K562 (cell line): ENCODE measurements around the gene CIAO3. TPM values are rescaled to one million over a fixed set of nuclear protein-coding genes. Genes with fewer than 3 reads are reported as not detected.

ENCODE experiments used
- ATAC-seq: fragments of 200-7000 bp; cut with Tn5 transposase; 3 replicates; pipeline ENCODE4 v1.9.1; 2020; ENCODE audit warnings: moderate library complexity
- BruUV-seq: library from RNA; stranded (reverse); fragments of 400-500 nt; replicated peaks from 2 replicates; lab custom pipeline; 2021; lab: Mats Ljungman, UMichigan
- CTCF ChIA-PET: fragments of 300-600 bp; formaldehyde crosslinking; extraction: SDS; loops from one replicate; lab custom pipeline; 2021; ENCODE audit warnings: low intra/inter-chr PET ratio; lab: Yijun Ruan, JAX
- POLR2A ChIA-PET: fragments of 300-600, 350-650 bp; sonication (Branson Sonifier 250); formaldehyde crosslinking; extraction: SDS; loops from one replicate; lab custom pipeline; 2021; ENCODE audit warnings: antibody characterized with exemption, inconsistent platforms; lab: Yijun Ruan, JAX
- DNase-seq, 4 experiments: peaks; one replicate each; pipeline versions ENCODE4 v3.0.0 to v3.0.0-alpha.2; 2011 to 2018; ENCODE audit warnings: low spot score in 3 of 4, mixed read lengths in 3 of 4; ENCODE audit errors: extremely low read depth in 1 of 4
- FAIRE-seq: peaks from 2 replicates; lab custom pipeline; 2011; peaks lifted over from hg19 to GRCh38; lab: Jason Lieb, UNC
- H2AFZ ChIP-seq: 2 replicates; pipeline ENCODE4 v1.6.0; 2011; ENCODE audit warnings: low read depth, low read length, control low read depth, inconsistent platforms
- H3K27ac ChIP-seq: fragments of 200-600 bp; 3 replicates; pipeline ENCODE4 v1.8.0; 2011; ENCODE audit warnings: low read depth, mild to moderate bottlenecking, control low read depth, inconsistent platforms, low read length, moderate library complexity, mixed read lengths; ENCODE audit errors: extremely low read depth
- H3K27me3 ChIP-seq, 2 experiments: fragments of 300-600 bp in 1 of 2; 2 replicates in 1 of 2; 3 replicates in 1 of 2; pipeline versions ENCODE4 v1.6.0 to v1.8.0; 2011; ENCODE audit warnings: inconsistent platforms in 2 of 2, low read length in 2 of 2, mild to moderate bottlenecking in 1 of 2, mixed read lengths in 1 of 2, moderate library complexity in 1 of 2; ENCODE audit not compliant: control insufficient read depth in 2 of 2, insufficient read depth in 2 of 2
- H3K36me3 ChIP-seq: fragments of 300-600 bp; 3 replicates; pipeline ENCODE4 v1.8.0; 2011; ENCODE audit warnings: mild to moderate bottlenecking, low read length, inconsistent platforms; ENCODE audit not compliant: control insufficient read depth, insufficient read depth
- H3K4me1 ChIP-seq, 2 experiments: fragments of 200-600 bp in 1 of 2; replicated peaks in 1 of 2; 2 replicates in 1 of 2; 3 replicates in 1 of 2; pipeline versions ENCODE4 v1.5.1 to v1.8.0; 2011; ENCODE audit warnings: inconsistent platforms in 2 of 2, low read length in 2 of 2, mild to moderate bottlenecking in 1 of 2, mixed read lengths in 1 of 2, moderate library complexity in 1 of 2; ENCODE audit not compliant: control insufficient read depth in 2 of 2, insufficient read depth in 2 of 2
- H3K4me2 ChIP-seq: 2 replicates; pipeline ENCODE4 v1.6.1; 2011; ENCODE audit warnings: low read length, control low read depth, inconsistent platforms, mixed read lengths; ENCODE audit not compliant: insufficient read depth
- H3K4me3 ChIP-seq: fragments of 200-600 bp; sonication (generic), shearing (Covaris generic); 2 replicates; pipeline ENCODE4 v1.5.1; 2016; ENCODE audit warnings: control low read depth, inconsistent platforms
- H3K79me2 ChIP-seq: fragments of 200-600 bp; 3 replicates; pipeline ENCODE4 v1.8.0; 2011; ENCODE audit warnings: low read length, inconsistent platforms; ENCODE audit not compliant: control insufficient read depth, insufficient read depth
- H3K9ac ChIP-seq, 2 experiments: 2 replicates each; pipeline versions ENCODE4 v1.6.0 to v1.6.1; 2011; ENCODE audit warnings: low read depth in 2 of 2, low read length in 2 of 2, control low read depth in 1 of 2, inconsistent platforms in 1 of 2, mild to moderate bottlenecking in 1 of 2, mixed read lengths in 1 of 2; ENCODE audit not compliant: insufficient read depth in 1 of 2
- H3K9me1 ChIP-seq: one replicate; pipeline ENCODE4 v1.6.0; 2011; ENCODE audit warnings: inconsistent platforms, mild to moderate bottlenecking, low read length, moderate library complexity; ENCODE audit not compliant: control insufficient read depth, insufficient read depth
- H3K9me3 ChIP-seq: replicated peaks from 2 replicates; pipeline ENCODE4 v1.5.1; 2011; ENCODE audit warnings: low read depth, low read length, inconsistent platforms; ENCODE audit not compliant: control insufficient read depth, insufficient read depth
- H4K20me1 ChIP-seq: replicated peaks from 2 replicates; pipeline ENCODE4 v1.6.1; 2011; ENCODE audit warnings: low read length, inconsistent platforms, mixed read lengths; ENCODE audit not compliant: control insufficient read depth, insufficient read depth
- ATF7 ChIP-seq: fragments of 450-650 bp; IDR thresholded peaks from 2 replicates; pipeline ENCODE4 v1.7.1; 2014; ENCODE audit warnings: mild to moderate bottlenecking, moderate library complexity
- CHD4 ChIP-seq: fragments of 200-600 bp; sonication (generic); IDR thresholded peaks from 3 replicates; pipeline ENCODE4 v1.6.1; 2012; ENCODE audit warnings: low read depth, mild to moderate bottlenecking, mixed read lengths, low read length, inconsistent platforms; ENCODE audit not compliant: insufficient read depth, insufficient replicate concordance, poor library complexity, severe bottlenecking
- DMBX1 ChIP-seq: fragments of 250-450 bp; sonication (Bioruptor Pico); IDR thresholded peaks from 2 replicates; pipeline ENCODE4 v1.8.0; 2022; ENCODE audit warnings: inconsistent platforms, mild to moderate bottlenecking, moderate library complexity, borderline replicate concordance
- ESRRB ChIP-seq: fragments of 250-450 bp; sonication (Bioruptor Pico); IDR thresholded peaks from 2 replicates; pipeline ENCODE4 v1.5.0; 2020; ENCODE audit warnings: mild to moderate bottlenecking, moderate library complexity, borderline replicate concordance
- FOXP4 ChIP-seq: sonication (generic); formaldehyde crosslinking; IDR thresholded peaks from 2 replicates; pipeline ENCODE4 v1.8.0; 2022; ENCODE audit warnings: mild to moderate bottlenecking, missing genetic modification reagents, borderline replicate concordance
- KLF13 ChIP-seq: fragments of 450-650 bp; IDR thresholded peaks from 2 replicates; pipeline ENCODE4 v1.6.1; 2016; ENCODE audit warnings: missing genetic modification characterization, low read depth, mild to moderate bottlenecking, missing compliant biosample characterization, moderate library complexity, borderline replicate concordance
- POLR2G ChIP-seq: fragments of 200-400 bp; formaldehyde crosslinking; IDR thresholded peaks from 2 replicates; pipeline ENCODE4 v1.6.1; 2017; ENCODE audit warnings: low read depth, mild to moderate bottlenecking, antibody characterized with exemption, low read length, moderate library complexity
- SLC30A9 ChIP-seq: fragments of 250-450 bp; sonication (Bioruptor Pico); IDR thresholded peaks from 2 replicates; pipeline ENCODE4 v1.8.0; 2022; ENCODE audit warnings: mild to moderate bottlenecking, moderate library complexity
- TCFL5 ChIP-seq: fragments of 250-450 bp; sonication (Bioruptor Pico); conservative IDR thresholded peaks from 2 replicates; pipeline ENCODE4 v1.6.1; 2021; ENCODE audit warnings: mild to moderate bottlenecking, moderate library complexity, matching md5 sums
- THAP12 ChIP-seq: fragments of 250-450 bp; sonication (Bioruptor Pico); IDR thresholded peaks from 2 replicates; pipeline ENCODE4 v1.9.0; 2021; ENCODE audit warnings: mild to moderate bottlenecking, inconsistent platforms
- ZBTB33 ChIP-seq: sonication (generic); formaldehyde crosslinking; IDR thresholded peaks from 2 replicates; pipeline ENCODE4 v1.8.1; 2023; ENCODE audit warnings: mild to moderate bottlenecking, missing genetic modification reagents
- ZNF12 ChIP-seq: sonication (generic); formaldehyde crosslinking; IDR thresholded peaks from 2 replicates; pipeline ENCODE4 v1.4.0; 2020; ENCODE audit warnings: mild to moderate bottlenecking, missing genetic modification reagents
- ZNF79 ChIP-seq: fragments of 250-450 bp; sonication (Bioruptor Pico); IDR thresholded peaks from 2 replicates; pipeline ENCODE4 v1.4.0; 2020; ENCODE audit warnings: low read depth, mild to moderate bottlenecking, moderate library complexity
- ZZZ3 ChIP-seq: fragments of 450-650 bp; IDR thresholded peaks from 2 replicates; pipeline ENCODE4 v1.6.1; 2016; ENCODE audit warnings: antibody characterized with exemption, mild to moderate bottlenecking, moderate library complexity
- WGBS: fragments of 100-300 bp; shearing (Covaris generic); methylation state at CpG from one replicate; pipeline ENCODE4 v1.1.6; 2016; ENCODE audit warnings: low coverage, mixed read lengths; ENCODE audit not compliant: insufficient coverage; ENCODE audit errors: missing lambda C conversion rate; 5-methylcytosine and 5-hydroxymethylcytosine counted together
- in situ Hi-C: fragments of 300-500 bp; cut with MboI; formaldehyde crosslinking; loops from 4 replicates; pipeline ENCODE4 v1.15.0; 2018; ENCODE audit warnings: inconsistent platforms, mixed read lengths
- intact Hi-C: fragments of 100-400 bp; cut with micrococcal nuclease; formaldehyde crosslinking; loops from 2 replicates; pipeline ENCODE4 v1.14.2; 2022
- polyA plus RNA-seq, 8 experiments: library from polyadenylated mRNA; depleted of rRNA in 4 of 8; stranded (reverse) in 5 of 8; unstranded in 3 of 8; fragments of >200 nt; fragmentation: Nextera tagmentation in 2 of 8; fragmentation: Illumina TruSeq in 1 of 8; extraction: Ambion mirVana in 2 of 8; extraction: Trizol in 1 of 8; gene quantifications; 2 replicates each; pipeline versions ENCODE4 v1.2.1 to v1.2.3, GENCODE V29; 2011 to 2014; ENCODE audit warnings: inconsistent platforms in 1 of 8, missing spikeins in 1 of 8
- total RNA-seq, 7 experiments: library from RNA; depleted of rRNA in 6 of 7; stranded (reverse); fragments of >200 nt in 6 of 7; fragmentation: Illumina TruSeq in 2 of 7; extraction: Trizol in 2 of 7; gene quantifications; 2 replicates each; pipeline versions ENCODE4 v1.2.1 to v1.2.3, GENCODE V29; 2011 to 2021; ENCODE audit warnings: low replicate concordance in 1 of 7

Gene CIAO3
- total and polyA plus RNA-seq, 9 of the 15 experiments (the other 6 are each of a cell fraction or from before 2014, with no cell fraction given): 2.2 to 35.6 (median 18.7) TPM

GRCh38 chr16:728890-729744 lies 11.7 kb downstream of the CIAO3 start:
- BruUV-seq: TSS peak; percentile 54
- POLR2A ChIA-PET: interaction anchor here (0.5 to 2.0 kb wide), 6 partner anchors 9 to 81 kb away, joined by 3 to 16 read pairs (median 8); partner anchors contain the start of genes ANTKMT, CIAO3 and MSLN
- TF ChIP-seq KLF13 (tag) (no peak), POLR2G (peak; percentile 78), ZNF79 (no peak), ZNF12 (CRISPR knock-in tag) (no peak), ESRRB (CRISPR knock-in tag) (no peak), TCFL5 (CRISPR knock-in tag) (no peak), SLC30A9 (CRISPR knock-in tag) (no peak), ATF7 (no peak), THAP12 (no peak), DMBX1 (no peak), CHD4 (no peak), ZZZ3 (no peak), FOXP4 (CRISPR knock-in tag) (no peak), ZBTB33 (CRISPR knock-in tag) (peak; percentile 98)

More at GRCh38 chr16:728890-729744, 11.7 kb downstream of the CIAO3 start:
- Histone ChIP-seq H3K4me1 (peaks cover 10 to 93% of the 10 kb centered on the region in 2 experiments; a peak in 4 of 5 replicates), H3K4me3 (peak overlapping the region; percentile 80), H3K27ac (peak overlapping the region; percentile 82), H3K27me3 (no peaks in the 10 kb centered on the region), H4K20me1 (no peaks in the 10 kb centered on the region; the same call in 1 of the 2 replicates), H3K79me2 (peaks cover 25% of the 10 kb centered on the region), H3K9ac (peak overlapping the region; percentile 65 to 96), H3K4me2 (peak overlapping the region; percentile 97), H3K9me3 (no peaks in the 10 kb centered on the region), H3K36me3 (peaks cover 46% of the 10 kb centered on the region; the same call in 2 of the 3 replicates), H2AFZ (no peak overlapping the region), H3K9me1 (no peaks in the 10 kb centered on the region)
- intact Hi-C loops (loop anchor here (2.0 kb wide), 1 partner anchor 14 kb away; the partner anchor contains the start of gene METRN), in situ Hi-C loops (no loop called here)
- ATAC-seq (no peak), DNase-seq (peak in 3 of 4 experiments; percentile 42 to 52 (median 48)), FAIRE-seq (no peak)
- CTCF ChIA-PET: no interaction called here
- WGBS: 32% methylated on average over 42 of the region's 55 CpGs
